Activated CD4-positive, alpha-beta memory T cell treated with anti-CD3 and anti-CD28 coated beads for 36 hours (primary cell): ENCODE data around the gene RARA. TPM values are rescaled to one million over a fixed set of nuclear protein-coding genes. Genes with fewer than 3 reads are reported as not detected.

Experiments used
- CTCF ChIA-PET: fragments of 350-600 bp; sonication (Branson Sonifier 250); formaldehyde crosslinking; loops from one replicate; lab custom pipeline; 2021; ENCODE audit warnings: antibody characterized with exemption, inconsistent platforms; lab: Charles Lee
- POLR2A ChIA-PET: fragments of 350-600 bp; sonication (Branson Sonifier 250); formaldehyde crosslinking; loops from one replicate; lab custom pipeline; 2021; ENCODE audit warnings: antibody characterized with exemption; lab: Charles Lee
- DNase-seq: peaks from one replicate; pipeline ENCODE4 v3.0.0-alpha.2; 2020
- H3K27ac Mint-ChIP-seq: one replicate; pipeline ENCODE4 v1.8.0; 2021; ENCODE audit warnings: mixed read lengths
- H3K27me3 Mint-ChIP-seq: one replicate; pipeline ENCODE4 v1.8.0; 2021; ENCODE audit warnings: mixed read lengths
- H3K36me3 Mint-ChIP-seq: one replicate; pipeline ENCODE4 v1.8.0; 2021; ENCODE audit warnings: mixed read lengths
- H3K4me1 Mint-ChIP-seq: one replicate; pipeline ENCODE4 v1.8.0; 2021; ENCODE audit warnings: low read depth, mixed read lengths
- H3K4me3 Mint-ChIP-seq: one replicate; pipeline ENCODE4 v1.8.0; 2021; ENCODE audit warnings: mild to moderate bottlenecking, mixed read lengths
- H3K9me3 Mint-ChIP-seq: one replicate; pipeline ENCODE4 v1.8.0; 2021; ENCODE audit warnings: mixed read lengths
- intact Hi-C: fragments of 100-400 bp; cut with micrococcal nuclease; formaldehyde crosslinking; loops from one replicate; pipeline ENCODE4 v1.15.1; 2023
- total RNA-seq, 2 experiments: library from RNA; stranded (reverse); gene quantifications; one replicate each; pipeline ENCODE4 v1.2.3, GENCODE V29; 2021

Gene RARA
- total RNA-seq, 2 experiments from 2014 or later: 31.2 TPM

- no peaks in the 10 kb centered on the region for H3K36me3 Mint-ChIP-seq
- H3K27me3 Mint-ChIP-seq: no peaks in the 10 kb centered on the region
- DNase-seq: no peak
- CTCF ChIA-PET: interaction anchor here (0.9 to 1.3 kb wide), 4 partner anchors 9 to 198 kb away, joined by 3 to 5 read pairs (median 3); no protein-coding TSS in a partner anchor
- H3K9me3 Mint-ChIP-seq: no peaks in the 10 kb centered on the region
- intact Hi-C loops: no loop called here
- no peak overlapping the region for H3K4me3 Mint-ChIP-seq
- no peak overlapping the region for H3K27ac Mint-ChIP-seq
- H3K4me1 Mint-ChIP-seq: peaks cover 46% of the 10 kb centered on the region
- POLR2A ChIA-PET: interaction anchor here (1.3 kb wide), 1 partner anchor 15 kb away, joined by 3 read pairs; no protein-coding TSS in a partner anchor
These were observed 2.0 kb downstream of the RARA start for GRCh38 chr17:40310882-40311391.

- ChIA-PET CTCF (interaction anchor here (0.9 to 1.3 kb wide), 4 partner anchors 9 to 199 kb away, joined by 3 to 5 read pairs (median 3); no protein-coding TSS in a partner anchor), POLR2A (interaction anchor here (1.3 kb wide), 1 partner anchor 14 kb away, joined by 3 read pairs; no protein-coding TSS in a partner anchor)
These were observed 2.6 kb downstream of the RARA start for GRCh38 chr17:40311575-40311974.

GRCh38 chr17:40312131-40312731 is 3.3 kb downstream of the RARA start:
- DNase-seq: no peak
- intact Hi-C loops: no loop called here
- Mint-ChIP-seq H3K27me3 (no peaks in the 10 kb centered on the region), H3K27ac (no peak overlapping the region), H3K4me3 (no peak overlapping the region), H3K4me1 (peaks cover 55% of the 10 kb centered on the region), H3K36me3 (no peaks in the 10 kb centered on the region), H3K9me3 (no peaks in the 10 kb centered on the region)
- CTCF ChIA-PET: interaction anchor here (0.8 to 1.3 kb wide), 4 partner anchors 10 to 42 kb away, joined by 3 to 6 read pairs (median 4); no protein-coding TSS in a partner anchor
- POLR2A ChIA-PET: no interaction called here

More at GRCh38 chr17:40311575-40311974, 2.6 kb downstream of the RARA start:
- Mint-ChIP-seq H3K4me1 (peaks cover 52% of the 10 kb centered on the region), H3K4me3 (no peak overlapping the region), H3K9me3 (no peaks in the 10 kb centered on the region), H3K36me3 (no peaks in the 10 kb centered on the region), H3K27ac (no peak overlapping the region), H3K27me3 (no peaks in the 10 kb centered on the region)
- no peak for DNase-seq
- intact Hi-C loops: no loop called here

GRCh38 chr17:40312893-40313667 is 4.1 kb downstream of the RARA start:
- H3K4me3 Mint-ChIP-seq: no peak overlapping the region
- DNase-seq: no peak
- CTCF ChIA-PET: interaction anchor here (0.8 to 1.3 kb wide), 3 partner anchors 10 to 42 kb away, joined by 3 to 6 read pairs (median 4); no protein-coding TSS in a partner anchor
- POLR2A ChIA-PET: no interaction called here
- intact Hi-C loops: no loop called here
- H3K4me1 Mint-ChIP-seq: peaks cover 62% of the 10 kb centered on the region
- H3K9me3 Mint-ChIP-seq: no peaks in the 10 kb centered on the region
- H3K27me3 Mint-ChIP-seq: no peaks in the 10 kb centered on the region
- no peaks in the 10 kb centered on the region for H3K36me3 Mint-ChIP-seq
- H3K27ac Mint-ChIP-seq: peak overlapping the region; percentile 28

- no peak for DNase-seq
- Mint-ChIP-seq H3K9me3 (no peaks in the 10 kb centered on the region), H3K27ac (peak overlapping the region; percentile 68), H3K36me3 (peaks cover 2% of the 10 kb centered on the region), H3K4me1 (peaks cover 63% of the 10 kb centered on the region), H3K4me3 (peak overlapping the region; percentile 34), H3K27me3 (no peaks in the 10 kb centered on the region)
- intact Hi-C loops: no loop called here
- POLR2A ChIA-PET: interaction anchor here (0.6 to 1.8 kb wide), 4 partner anchors 10 to 73 kb away, joined by 3 to 8 read pairs (median 4); partner anchors contain the start of gene CDC6
- CTCF ChIA-PET: interaction anchor here (0.8 to 4.7 kb wide), 5 partner anchors 12 to 123 kb away, joined by 3 to 30 read pairs (median 3); no protein-coding TSS in a partner anchor
These were observed 4.9 kb downstream of the RARA start for GRCh38 chr17:40313668-40314583.

GRCh38 chr17:40314584-40314956 is 5.6 kb downstream of the RARA start:
- H3K27ac Mint-ChIP-seq: peak overlapping the region; percentile 68
- H3K9me3 Mint-ChIP-seq: no peaks in the 10 kb centered on the region
- peaks cover 4% of the 10 kb centered on the region for H3K36me3 Mint-ChIP-seq
- POLR2A ChIA-PET: interaction anchor here (0.6 to 1.8 kb wide), 4 partner anchors 11 to 74 kb away, joined by 3 to 8 read pairs (median 4); partner anchors contain the start of gene CDC6
- peak overlapping the region; percentile 34 for H3K4me3 Mint-ChIP-seq
- peak; percentile 95 for DNase-seq
- no peaks in the 10 kb centered on the region for H3K27me3 Mint-ChIP-seq
- intact Hi-C loops: no loop called here
- H3K4me1 Mint-ChIP-seq: peaks cover 65% of the 10 kb centered on the region
- CTCF ChIA-PET: interaction anchor here (0.8 to 5.1 kb wide), 8 partner anchors 8 to 123 kb away, joined by 3 to 50 read pairs (median 5); no protein-coding TSS in a partner anchor

- ChIA-PET CTCF (interaction anchor here (0.6 to 5.1 kb wide), 10 partner anchors 8 to 124 kb away, joined by 3 to 50 read pairs (median 4); no protein-coding TSS in a partner anchor), POLR2A (interaction anchor here (1.2 to 1.8 kb wide), 5 partner anchors 9 to 96 kb away, joined by 3 to 8 read pairs (median 4); partner anchors contain the start of genes CDC6 and WIPF2)
- H3K27me3 Mint-ChIP-seq: no peaks in the 10 kb centered on the region
- H3K4me3 Mint-ChIP-seq: no peak overlapping the region
- H3K27ac Mint-ChIP-seq: peak overlapping the region; percentile 35
- peaks cover 4% of the 10 kb centered on the region for H3K36me3 Mint-ChIP-seq
- no peaks in the 10 kb centered on the region for H3K9me3 Mint-ChIP-seq
- intact Hi-C loops: loop anchor here (5.0 kb wide), 3 partner anchors 42 to 292 kb away; partner anchors contain the start of gene TOP2A
- DNase-seq: no peak
- peaks cover 69% of the 10 kb centered on the region for H3K4me1 Mint-ChIP-seq
These were observed 6.2 kb downstream of the RARA start for GRCh38 chr17:40315206-40315605.

GRCh38 chr17:40315678-40316570 is 6.9 kb downstream of the RARA start:
- H3K27me3 Mint-ChIP-seq: no peaks in the 10 kb centered on the region
- no peak for DNase-seq
- intact Hi-C loops: loop anchor here (5.0 kb wide), 3 partner anchors 41 to 291 kb away; partner anchors contain the start of gene TOP2A
- peaks cover 4% of the 10 kb centered on the region for H3K36me3 Mint-ChIP-seq
- no peak overlapping the region for H3K4me3 Mint-ChIP-seq
- H3K4me1 Mint-ChIP-seq: peaks cover 73% of the 10 kb centered on the region
- H3K27ac Mint-ChIP-seq: peak overlapping the region; percentile 35
- POLR2A ChIA-PET: interaction anchor here (0.5 to 2.4 kb wide), 9 partner anchors 8 to 175 kb away, joined by 3 to 11 read pairs (median 4); partner anchors contain the start of genes CASC3, CDC6 and WIPF2
- CTCF ChIA-PET: interaction anchor here (0.6 to 5.1 kb wide), 9 partner anchors 9 to 47 kb away, joined by 3 to 50 read pairs (median 4); no protein-coding TSS in a partner anchor
- H3K9me3 Mint-ChIP-seq: no peaks in the 10 kb centered on the region

- peaks cover 73% of the 10 kb centered on the region for H3K4me1 Mint-ChIP-seq
- no peaks in the 10 kb centered on the region for H3K27me3 Mint-ChIP-seq
- DNase-seq: no peak
- peaks cover 4% of the 10 kb centered on the region for H3K36me3 Mint-ChIP-seq
- H3K27ac Mint-ChIP-seq: no peak overlapping the region
- ChIA-PET CTCF (interaction anchor here (0.6 to 5.1 kb wide), 23 partner anchors 9 to 290 kb away, joined by 3 to 50 read pairs (median 4); partner anchors contain the start of genes CDC6, RARA and WIPF2), POLR2A (interaction anchor here (0.5 to 2.5 kb wide), 11 partner anchors 9 to 176 kb away, joined by 3 to 11 read pairs (median 4); partner anchors contain the start of gene CASC3)
- H3K9me3 Mint-ChIP-seq: no peaks in the 10 kb centered on the region
- intact Hi-C loops: loop anchor here (1.0 to 5.0 kb wide), 4 partner anchors 25 to 291 kb away; partner anchors contain the start of gene TOP2A
- no peak overlapping the region for H3K4me3 Mint-ChIP-seq
These were observed 7.8 kb downstream of the RARA start for GRCh38 chr17:40316571-40317344.
